ENCODE results near the gene MYO1B. TPM values are rescaled to one million over a fixed set of nuclear protein-coding genes. Genes with fewer than 3 reads are reported as not detected.

The MYO1B gene
- polyA plus RNA-seq, 3 donors: 0.01 TPM; not detected in 2

DNA sequence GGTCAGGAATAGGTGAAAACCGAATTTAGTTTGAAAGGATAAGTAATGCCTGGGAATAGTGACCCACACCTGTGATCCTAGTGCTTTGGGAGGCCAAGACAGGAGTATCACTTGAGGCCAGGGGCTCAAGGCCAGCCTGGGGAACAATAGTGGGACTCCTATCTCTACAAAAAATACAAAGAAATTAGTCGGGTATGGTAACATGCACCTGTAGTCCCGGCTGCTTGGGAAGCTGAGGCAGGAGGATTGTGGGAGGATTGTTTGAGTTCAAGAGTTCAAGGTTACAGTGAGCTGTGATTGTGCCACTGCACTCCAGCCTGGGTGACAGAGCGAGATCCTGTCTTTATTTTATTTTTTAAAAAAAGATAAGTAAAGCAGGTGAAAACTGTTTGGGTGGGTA, 3.8 kb upstream of the MYO1B start:
- intact Hi-C loops (cut with micrococcal nuclease): no loop called here
- TF ChIP-seq, protein P1, sequence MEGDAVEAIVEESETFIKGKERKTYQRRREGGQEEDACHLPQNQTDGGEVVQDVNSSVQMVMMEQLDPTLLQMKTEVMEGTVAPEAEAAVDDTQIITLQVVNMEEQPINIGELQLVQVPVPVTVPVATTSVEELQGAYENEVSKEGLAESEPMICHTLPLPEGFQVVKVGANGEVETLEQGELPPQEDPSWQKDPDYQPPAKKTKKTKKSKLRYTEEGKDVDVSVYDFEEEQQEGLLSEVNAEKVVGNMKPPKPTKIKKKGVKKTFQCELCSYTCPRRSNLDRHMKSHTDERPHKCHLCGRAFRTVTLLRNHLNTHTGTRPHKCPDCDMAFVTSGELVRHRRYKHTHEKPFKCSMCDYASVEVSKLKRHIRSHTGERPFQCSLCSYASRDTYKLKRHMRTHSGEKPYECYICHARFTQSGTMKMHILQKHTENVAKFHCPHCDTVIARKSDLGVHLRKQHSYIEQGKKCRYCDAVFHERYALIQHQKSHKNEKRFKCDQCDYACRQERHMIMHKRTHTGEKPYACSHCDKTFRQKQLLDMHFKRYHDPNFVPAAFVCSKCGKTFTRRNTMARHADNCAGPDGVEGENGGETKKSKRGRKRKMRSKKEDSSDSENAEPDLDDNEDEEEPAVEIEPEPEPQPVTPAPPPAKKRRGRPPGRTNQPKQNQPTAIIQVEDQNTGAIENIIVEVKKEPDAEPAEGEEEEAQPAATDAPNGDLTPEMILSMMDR (IDR thresholded peaks at IDR 0.05): no peak
- no peak overlapping the region for H3K27ac Mint-ChIP-seq

DNA sequence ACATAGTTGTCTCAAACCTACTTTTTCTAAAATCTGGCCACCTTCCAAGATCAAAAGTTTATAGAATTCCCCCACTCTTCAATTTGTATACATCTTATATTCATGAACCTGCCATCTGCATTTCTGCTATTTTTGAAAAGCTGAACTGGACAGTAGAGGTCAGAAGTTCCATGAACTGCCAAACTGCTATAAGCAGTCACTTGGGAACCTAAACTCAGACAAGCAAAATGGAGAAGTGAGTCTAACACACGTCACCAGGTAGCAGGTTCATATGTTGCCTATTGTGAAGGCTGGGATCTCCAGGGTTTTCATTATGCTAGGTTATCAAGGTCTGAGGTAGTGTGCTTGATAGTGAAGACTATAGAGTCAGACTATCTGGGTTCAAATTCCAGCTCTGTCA, 2.0 kb upstream of the MYO1B start:
- Histone ChIP-seq H3K36me3 (replicated peaks in 1 of 2; ENCODE audit: control insufficient read depth in 1 of 2, insufficient read depth in 2 of 2, low read length in 2 of 2) (no peaks in the 10 kb centered on the region), H3K4me2 (replicated peaks; ENCODE audit: extremely low read depth, low read length, poor library complexity, severe bottlenecking) (no peak overlapping the region), H3K27me3 (ENCODE audit: control insufficient read depth in 2 of 2, insufficient read depth in 2 of 2, low read length in 2 of 2) (peaks cover 32 to 45% of the 10 kb centered on the region in 2 donors), H3K9me3 (replicated peaks in 1 of 2; ENCODE audit: control insufficient read depth in 1 of 2, insufficient read depth in 1 of 2, low read length in 2 of 2) (peaks cover 4 to 10% of the 10 kb centered on the region in 2 donors), H3K4me3 (replicated peaks in 1 of 3; ENCODE audit: low read depth in 2 of 3, low read length in 3 of 3) (no peak overlapping the region), H3K79me2 (ENCODE audit: insufficient read depth, low read length) (no peaks in the 10 kb centered on the region), H4K20me1 (ENCODE audit: insufficient read depth, low read length) (no peaks in the 10 kb centered on the region), H3K4me1 (ENCODE audit: control insufficient read depth in 1 of 2, insufficient read depth in 2 of 2, low read length in 2 of 2) (peaks cover 7 to 15% of the 10 kb centered on the region in 2 donors), H2AFZ (ENCODE audit: insufficient read depth, low read depth, low read length, poor library complexity, severe bottlenecking) (no peak overlapping the region), H3K9ac (ENCODE audit: insufficient read depth, low read length, poor library complexity, severe bottlenecking) (no peak overlapping the region), H3K27ac (ENCODE audit: low read depth in 1 of 2, low read length in 2 of 2) (no peak overlapping the region)
- TF ChIP-seq, protein P1 (IDR thresholded peaks at IDR 0.05): no peak
- no peak for DNase-seq
- intact Hi-C loops (cut with micrococcal nuclease): no loop called here
- Mint-ChIP-seq H3K9me3 (peaks cover 0 to 11% (median 8%) of the 10 kb centered on the region in 7 donors), H3K36me3 (no peaks in the 10 kb centered on the region), H3K27ac (no peak overlapping the region), H3K27me3 (ENCODE audit: low read depth in 3 of 3) (peaks cover 38 to 47% (median 41%) of the 10 kb centered on the region in 3 donors), H3K4me1 (peaks cover 12% of the 10 kb centered on the region), H3K4me3 (no peak overlapping the region)
- WGBS (ENCODE audit: insufficient coverage): no CpG with 5 or more reads among the region's 1 CpG

More for the DNA sequence above, 3.8 kb upstream of the MYO1B start:
- no peaks in the 10 kb centered on the region for H4K20me1 ChIP-seq (ENCODE audit: insufficient read depth, low read length)
- H3K9me3 ChIP-seq (replicated peaks in 1 of 2; ENCODE audit: control insufficient read depth in 1 of 2, insufficient read depth in 1 of 2, low read length in 2 of 2): peaks cover 4 to 10% of the 10 kb centered on the region in 2 donors
- peaks cover 23 to 33% (median 29%) of the 10 kb centered on the region in 3 donors for H3K27me3 Mint-ChIP-seq (ENCODE audit: low read depth in 3 of 3)
- H3K36me3 Mint-ChIP-seq: no peaks in the 10 kb centered on the region
- peaks cover 11% of the 10 kb centered on the region for H3K4me1 Mint-ChIP-seq
- peaks cover 0 to 11% (median 8%) of the 10 kb centered on the region in 7 donors for H3K9me3 Mint-ChIP-seq
- no peak overlapping the region for H3K27ac ChIP-seq (ENCODE audit: low read depth in 1 of 2, low read length in 2 of 2)
- no peaks in the 10 kb centered on the region for H3K36me3 ChIP-seq (replicated peaks in 1 of 2; ENCODE audit: control insufficient read depth in 1 of 2, insufficient read depth in 2 of 2, low read length in 2 of 2)
- H3K27me3 ChIP-seq (ENCODE audit: control insufficient read depth in 2 of 2, insufficient read depth in 2 of 2, low read length in 2 of 2): peaks cover 25 to 30% of the 10 kb centered on the region in 2 donors
- H3K79me2 ChIP-seq (ENCODE audit: insufficient read depth, low read length): no peaks in the 10 kb centered on the region
- DNase-seq: no peak
- no peak overlapping the region for H3K9ac ChIP-seq (ENCODE audit: insufficient read depth, low read length, poor library complexity, severe bottlenecking)
- no peak overlapping the region for H3K4me2 ChIP-seq (replicated peaks; ENCODE audit: extremely low read depth, low read length, poor library complexity, severe bottlenecking)
- 95% methylated on average over 3 of the region's 4 CpGs for WGBS (ENCODE audit: insufficient coverage)
- H3K4me3 Mint-ChIP-seq: no peak overlapping the region
- peaks cover 7 to 15% of the 10 kb centered on the region in 2 donors for H3K4me1 ChIP-seq (ENCODE audit: control insufficient read depth in 1 of 2, insufficient read depth in 2 of 2, low read length in 2 of 2)
- no peak overlapping the region for H3K4me3 ChIP-seq (replicated peaks in 1 of 3; ENCODE audit: low read depth in 2 of 3, low read length in 3 of 3)
- no peak overlapping the region for H2AFZ ChIP-seq (ENCODE audit: insufficient read depth, low read depth, low read length, poor library complexity, severe bottlenecking)

Data from CD14-positive monocyte (primary cell).